A204.1 (cell line): ENCODE results near the gene PCDHGB3.

Experiments used
- FAIRE-seq: peaks from 2 replicates; lab custom pipeline; 2012; peaks lifted over from hg19 to GRCh38; lab: Jason Lieb, UNC

The PCDHGB3 gene

GRCh38 chr5:141421489-141421855, 51.4 kb downstream of the PCDHGB3 start:
- no peak for FAIRE-seq
